Measurements from ENCODE around the gene KREMEN1.
"Not testable (repeated sequence)": the region's sequence is repeated elsewhere in the genome, so short reads cannot be mapped to it uniquely, and the experiment has no call there.

- TF ChIP-seq POLR2A (IDR thresholded peaks at IDR 0.05); CTCF (IDR thresholded peaks at IDR 0.05); POLR2AphosphoS5 (IDR thresholded peaks at IDR 0.05; ENCODE audit: insufficient read depth in 1 of 2, low read depth in 1 of 2): not testable (repeated sequence)
These were observed 33.2 kb upstream of the KREMEN1 start for GRCh38 chr22:29039684-29040083.
